T-cell (primary cell): ENCODE results near the gene GRIP2. TPM values are rescaled to one million over a fixed set of nuclear protein-coding genes. Genes with fewer than 3 reads are reported as not detected.

Experiments
- ATAC-seq, 4 experiments: fragments of 200-7000 bp in 3 of 4; fragments of 150-1000 bp in 1 of 4; cut with Tn5 transposase; replicated peaks in 1 of 4; 1 replicate in 3 of 4; 2 replicates in 1 of 4; pipeline ENCODE4 v1.10.0; 2021; ENCODE audit warnings: moderate library complexity in 3 of 4, mild to moderate bottlenecking in 2 of 4, moderate number of reproducible peaks in 1 of 4
- CTCF ChIA-PET, 2 donors: fragments of 300-600 bp; sonication (Branson Sonifier 250); formaldehyde crosslinking; loops; one replicate each; lab custom pipeline; 2022; ENCODE audit warnings: antibody characterized with exemption in 2 of 2; lab: Charles Lee
- POLR2A ChIA-PET, 2 donors: fragments of 300-600 bp; sonication (Branson Sonifier 250); formaldehyde crosslinking; loops; one replicate each; lab custom pipeline; 2022; ENCODE audit warnings: antibody characterized with exemption in 2 of 2; lab: Charles Lee
- DNase-seq, 35 experiments: peaks; one replicate each; pipeline versions ENCODE4 v3.0.0 to v3.0.0-alpha.2; 2013 to 2023
- H3K27ac ChIP-seq: one replicate; pipeline ENCODE4 v1.5.1; 2013; ENCODE audit warnings: low read length
- H3K27me3 ChIP-seq, 2 experiments: replicated peaks in 1 of 2; 1 replicate in 1 of 2; 2 replicates in 1 of 2; pipeline versions ENCODE4 v1.6.1 to v1.7.0; 2013; ENCODE audit warnings: low read length in 1 of 2, mixed read lengths in 1 of 2; ENCODE audit not compliant: control insufficient read depth in 2 of 2, insufficient read depth in 2 of 2; ENCODE audit errors: extremely low read depth in 1 of 2
- H3K36me3 ChIP-seq, 2 donors: 1 replicate in 1 of 2; 2 replicates in 1 of 2; pipeline versions ENCODE4 v1.6.1 to v1.7.0; 2013; ENCODE audit warnings: low read length in 1 of 2; ENCODE audit not compliant: control insufficient read depth in 2 of 2, insufficient read depth in 1 of 2; ENCODE audit errors: extremely low read depth in 1 of 2
- H3K4me1 ChIP-seq, 2 experiments: 1 replicate in 1 of 2; 2 replicates in 1 of 2; pipeline versions ENCODE4 v1.6.1 to v1.7.0; 2013; ENCODE audit warnings: low read length in 2 of 2, mixed read lengths in 1 of 2; ENCODE audit not compliant: insufficient read depth in 2 of 2, control insufficient read depth in 1 of 2; ENCODE audit errors: extremely low read depth in 1 of 2
- H3K4me3 ChIP-seq, 2 donors: 1 replicate in 1 of 2; 2 replicates in 1 of 2; pipeline versions ENCODE4 v1.5.1 to v1.7.0; 2013; ENCODE audit warnings: mild to moderate bottlenecking in 2 of 2, low read length in 1 of 2, moderate library complexity in 1 of 2; ENCODE audit not compliant: control insufficient read depth in 1 of 2; ENCODE audit errors: extremely low read depth in 1 of 2
- H3K9me3 ChIP-seq: 2 replicates; pipeline ENCODE4 v1.7.0; 2013
- H3K27ac Mint-ChIP-seq, 2 donors: one replicate each; pipeline ENCODE4 v1.8.0; 2020 to 2021; ENCODE audit warnings: mild to moderate bottlenecking in 2 of 2, mixed read lengths in 2 of 2
- H3K27me3 Mint-ChIP-seq, 2 donors: one replicate each; pipeline ENCODE4 v1.8.0; 2021 to 2022; ENCODE audit warnings: mixed read lengths in 2 of 2
- H3K36me3 Mint-ChIP-seq: one replicate; pipeline ENCODE4 v1.8.0; 2021; ENCODE audit warnings: mixed read lengths
- H3K4me1 Mint-ChIP-seq, 3 donors: one replicate each; pipeline ENCODE4 v1.8.0; 2020 to 2022; ENCODE audit warnings: mixed read lengths in 3 of 3, mild to moderate bottlenecking in 1 of 3
- H3K4me3 Mint-ChIP-seq, 3 donors: one replicate each; pipeline ENCODE4 v1.8.0; 2020 to 2022; ENCODE audit warnings: mild to moderate bottlenecking in 3 of 3, mixed read lengths in 3 of 3, moderate library complexity in 3 of 3
- H3K9me3 Mint-ChIP-seq, 3 donors: one replicate each; pipeline ENCODE4 v1.8.0; 2020 to 2022; ENCODE audit warnings: mixed read lengths in 3 of 3
- WGBS: methylation state at CpG from one replicate; pipeline ENCODE4 v1.1.5; 2013; ENCODE audit warnings: missing lambda C conversion rate; ENCODE audit not compliant: insufficient coverage; 5-methylcytosine and 5-hydroxymethylcytosine counted together
- total RNA-seq, 35 experiments: library from RNA in 6 of 35; stranded (reverse) in 6 of 35; fragments of 120-200 nt in 1 of 35; gene quantifications; one replicate each; pipeline versions ENCODE4 v1.2.1 to v1.2.4 and lab custom pipeline; 2013 to 2026

Gene GRIP2
- total RNA-seq, 5 donors from 2014 or later (not counting 1 experiment from before 2014, with no cell fraction given), result 0.20 TPM; not detected in 4

GRCh38 chr3:14478956-14479550 lies 61.1 kb downstream of the GRIP2 start:
- no peak for ATAC-seq
- no peaks in the 10 kb centered on the region for H3K9me3 Mint-ChIP-seq
- H3K27ac Mint-ChIP-seq, result no peak overlapping the region
- no peaks in the 10 kb centered on the region for H3K27me3 Mint-ChIP-seq
- Histone ChIP-seq H3K4me1 (no peaks in the 10 kb centered on the region), H3K27ac (no peak overlapping the region), H3K27me3 (no peaks in the 10 kb centered on the region), H3K4me3 (no peak overlapping the region), H3K9me3 (no peaks in the 10 kb centered on the region), H3K36me3 (peaks cover 5 to 87% of the 10 kb centered on the region in 2 donors)
- ChIA-PET POLR2A (no interaction called here), CTCF (interaction anchor here in 1 of 2 donors (0.6 kb wide), 1 partner anchor 55 kb away, joined by 3 read pairs; no protein-coding TSS in a partner anchor)
- WGBS, result 100% methylated on average over 5 of the region's 8 CpGs
- no peak for DNase-seq
- peaks cover 65% of the 10 kb centered on the region for H3K36me3 Mint-ChIP-seq
- H3K4me1 Mint-ChIP-seq, result no peaks in the 10 kb centered on the region
- no peak overlapping the region for H3K4me3 Mint-ChIP-seq

GRCh38 chr3:14477311-14477935 lies 62.7 kb downstream of the GRIP2 start:
- CTCF ChIA-PET, result no interaction called here
- Mint-ChIP-seq H3K36me3 (peaks cover 67% of the 10 kb centered on the region), H3K27ac (no peak overlapping the region)

GRCh38 chr3:14476583-14477265 lies 63.4 kb downstream of the GRIP2 start:
- H3K27me3 Mint-ChIP-seq, result no peaks in the 10 kb centered on the region
- ATAC-seq (no peak), DNase-seq (no peak)
- H3K27ac Mint-ChIP-seq, result peak overlapping the region in 1 of 2 donors; percentile 55
- ChIA-PET POLR2A (no interaction called here), CTCF (no interaction called here)
- H3K4me3 Mint-ChIP-seq, result no peak overlapping the region
- WGBS, result 100% methylated on average over 6 of the region's 13 CpGs
- H3K36me3 ChIP-seq, result peaks cover 17 to 86% of the 10 kb centered on the region in 2 donors
- H3K9me3 Mint-ChIP-seq, result no peaks in the 10 kb centered on the region
- H3K27me3 ChIP-seq, result no peaks in the 10 kb centered on the region
- H3K36me3 Mint-ChIP-seq, result peaks cover 64% of the 10 kb centered on the region
- no peak overlapping the region for H3K27ac ChIP-seq
- H3K9me3 ChIP-seq, result no peaks in the 10 kb centered on the region
- H3K4me1 Mint-ChIP-seq, result no peaks in the 10 kb centered on the region
- H3K4me1 ChIP-seq, result no peaks in the 10 kb centered on the region
- H3K4me3 ChIP-seq, result no peak overlapping the region

More at GRCh38 chr3:14477311-14477935, 62.7 kb downstream of the GRIP2 start:
- 100% methylated on average over 2 of the region's 11 CpGs for WGBS
- Histone ChIP-seq H3K4me1 (no peaks in the 10 kb centered on the region), H3K27me3 (no peaks in the 10 kb centered on the region), H3K36me3 (peaks cover 13 to 87% of the 10 kb centered on the region in 2 donors), H3K9me3 (no peaks in the 10 kb centered on the region), H3K27ac (no peak overlapping the region), H3K4me3 (no peak overlapping the region)
- H3K9me3 Mint-ChIP-seq, result no peaks in the 10 kb centered on the region
- H3K4me3 Mint-ChIP-seq, result no peak overlapping the region
- POLR2A ChIA-PET, result no interaction called here
- no peaks in the 10 kb centered on the region for H3K27me3 Mint-ChIP-seq
- no peaks in the 10 kb centered on the region for H3K4me1 Mint-ChIP-seq
- ATAC-seq, result no peak
- DNase-seq, result no peak

- Mint-ChIP-seq H3K4me3 (no peak overlapping the region), H3K36me3 (peaks cover 60% of the 10 kb centered on the region), H3K27ac (no peak overlapping the region), H3K27me3 (no peaks in the 10 kb centered on the region), H3K4me1 (no peaks in the 10 kb centered on the region), H3K9me3 (no peaks in the 10 kb centered on the region)
- no peaks in the 10 kb centered on the region for H3K4me1 ChIP-seq
- no peak for ATAC-seq
- no peak overlapping the region for H3K27ac ChIP-seq
- H3K9me3 ChIP-seq, result no peaks in the 10 kb centered on the region
- H3K27me3 ChIP-seq, result no peaks in the 10 kb centered on the region
- peaks cover 18 to 85% of the 10 kb centered on the region in 2 donors for H3K36me3 ChIP-seq
- H3K4me3 ChIP-seq, result no peak overlapping the region
- ChIA-PET CTCF (no interaction called here), POLR2A (interaction anchor here in 1 of 2 donors (0.6 kb wide), 1 partner anchor 520 kb away, joined by 4 read pairs; no protein-coding TSS in a partner anchor)
- DNase-seq, result no peak
- 95% methylated on average over 6 of the region's 7 CpGs for WGBS
Observed at GRCh38 chr3:14475621-14476020, 64.5 kb downstream of the GRIP2 start.

- Mint-ChIP-seq H3K9me3 (no peaks in the 10 kb centered on the region), H3K36me3 (peaks cover 49% of the 10 kb centered on the region), H3K27me3 (no peaks in the 10 kb centered on the region), H3K27ac (no peak overlapping the region), H3K4me1 (no peaks in the 10 kb centered on the region), H3K4me3 (no peak overlapping the region)
- ChIA-PET CTCF (interaction anchor here (0.5 to 0.6 kb wide), 2 partner anchors 73 to 352 kb away, joined by 3 to 6 read pairs; no protein-coding TSS in a partner anchor), POLR2A (no interaction called here)
- Histone ChIP-seq H3K27ac (no peak overlapping the region), H3K4me3 (no peak overlapping the region), H3K9me3 (no peaks in the 10 kb centered on the region), H3K36me3 (peaks cover 18 to 78% of the 10 kb centered on the region in 2 donors), H3K27me3 (no peaks in the 10 kb centered on the region), H3K4me1 (no peaks in the 10 kb centered on the region)
- 97% methylated on average over 10 of the region's 13 CpGs for WGBS
- DNase-seq (no peak), ATAC-seq (no peak)
Observed at GRCh38 chr3:14474363-14475081, 65.6 kb downstream of the GRIP2 start.

GRCh38 chr3:14473411-14473891 lies 66.7 kb downstream of the GRIP2 start:
- Histone ChIP-seq H3K4me1 (no peaks in the 10 kb centered on the region), H3K36me3 (peaks cover 18 to 76% of the 10 kb centered on the region in 2 donors), H3K4me3 (no peak overlapping the region), H3K27ac (no peak overlapping the region), H3K9me3 (no peaks in the 10 kb centered on the region), H3K27me3 (no peaks in the 10 kb centered on the region)
- no peak for ATAC-seq
- H3K4me3 Mint-ChIP-seq, result no peak overlapping the region
- H3K4me1 Mint-ChIP-seq, result no peaks in the 10 kb centered on the region
- DNase-seq, result no peak
- no peaks in the 10 kb centered on the region for H3K27me3 Mint-ChIP-seq
- H3K36me3 Mint-ChIP-seq, result peaks cover 43% of the 10 kb centered on the region
- H3K27ac Mint-ChIP-seq, result no peak overlapping the region
- POLR2A ChIA-PET, result no interaction called here
- 100% methylated on average over 5 of the region's 7 CpGs for WGBS
- H3K9me3 Mint-ChIP-seq, result no peaks in the 10 kb centered on the region
- CTCF ChIA-PET, result interaction anchor here in 1 of 2 donors (0.6 kb wide), 1 partner anchor 236 kb away, joined by 3 read pairs; no protein-coding TSS in a partner anchor
